Right atrium auricular region (tissue), 2 donors: ENCODE results near the gene GNAZ. TPM values are rescaled to one million over a fixed set of nuclear protein-coding genes. Genes with fewer than 3 reads are reported as not detected.

Source experiments
- DNase-seq: peaks from one replicate; pipeline ENCODE4 v3.0.0-alpha.2; 2019; ENCODE audit warnings: low spot score
- H3K27ac ChIP-seq, 2 donors: fragments of 200-600 bp; sonication (generic); 1 replicate in 1 of 2; 2 replicates in 1 of 2; pipeline ENCODE4 v1.5.1; 2016 to 2019
- H3K27me3 ChIP-seq, 2 donors: fragments of 200-600 bp; sonication (generic); one replicate each; pipeline versions ENCODE4 v1.5.1 to v1.6.0; 2017 to 2019
- H3K36me3 ChIP-seq: fragments of 200-600 bp; sonication (generic); one replicate; pipeline ENCODE4 v1.5.1; 2016
- H3K4me1 ChIP-seq, 2 donors: fragments of 200-600 bp; sonication (generic); one replicate each; pipeline versions ENCODE4 v1.5.1 to v1.6.0; 2017 to 2019
- H3K4me3 ChIP-seq, 2 donors: fragments of 200-600 bp; sonication (generic); 1 replicate in 1 of 2; 2 replicates in 1 of 2; pipeline ENCODE4 v1.5.1; 2017 to 2019; ENCODE audit warnings: mild to moderate bottlenecking in 1 of 2, moderate library complexity in 1 of 2
- H3K9me3 ChIP-seq, 2 donors: fragments of 200-600 bp; sonication (generic); one replicate each; pipeline ENCODE4 v1.5.1; 2019
- total RNA-seq, 2 donors: library from RNA; depleted of rRNA; stranded (reverse); fragments of >200 nt; gene quantifications; one replicate each; pipeline ENCODE4 v1.1.0, GENCODE V29; 2016
- TF ChIP-seq, protein P1 (sequence below), 2 donors: fragments of 200-600 bp; sonication (generic); IDR thresholded peaks; one replicate each; pipeline ENCODE4 v1.5.1; 2019; ENCODE audit warnings: antibody characterized with exemption in 2 of 2

The GNAZ gene
- total RNA-seq, 2 donors from 2014 or later = 1.9 to 3.2 TPM

DNA sequence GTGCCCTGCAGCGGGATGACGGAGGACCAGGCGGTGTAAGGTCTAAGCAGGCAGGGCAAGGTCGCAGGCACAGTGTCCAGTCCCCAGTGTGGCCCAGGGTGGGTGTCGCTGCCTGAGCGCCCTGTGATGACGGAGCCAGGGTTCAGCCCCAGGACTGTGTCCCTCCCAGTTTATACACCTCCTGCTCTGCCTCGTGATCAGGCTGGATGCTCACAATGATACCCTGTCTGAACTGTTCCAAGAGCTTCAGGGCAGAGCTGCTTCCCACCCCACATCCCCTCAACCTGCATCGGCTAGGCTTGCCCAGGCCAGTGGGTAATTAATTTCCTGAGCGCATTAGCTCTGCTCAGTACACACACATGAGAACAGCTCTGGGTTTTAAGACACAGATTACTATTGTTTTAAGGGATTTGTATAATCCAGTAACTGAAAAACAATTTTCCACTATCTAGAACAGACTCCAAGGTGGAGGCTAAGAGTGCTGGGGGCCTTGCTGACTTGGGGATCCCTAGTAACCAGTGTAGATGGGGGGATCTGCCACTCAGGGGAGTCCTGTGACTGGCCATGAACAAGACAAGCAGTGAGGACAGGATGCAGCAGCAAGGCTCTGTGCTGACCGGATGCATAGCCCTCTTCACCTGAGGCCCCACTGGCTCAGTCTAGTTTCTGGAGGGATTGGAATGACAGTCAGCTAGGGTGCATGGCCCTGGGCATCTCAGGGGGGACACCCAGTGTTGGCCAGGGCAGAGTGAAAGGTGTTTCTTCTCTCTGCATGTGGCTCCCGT lies 34.1 kb downstream of the GNAZ start:
- Histone ChIP-seq H3K27ac (no peak overlapping the region), H3K27me3 (no peaks in the 10 kb centered on the region), H3K36me3 (no peaks in the 10 kb centered on the region), H3K4me1 (peaks cover 0 to 31% of the 10 kb centered on the region in 2 donors), H3K4me3 (no peak overlapping the region), H3K9me3 (no peaks in the 10 kb centered on the region)
- TF ChIP-seq, protein P1, sequence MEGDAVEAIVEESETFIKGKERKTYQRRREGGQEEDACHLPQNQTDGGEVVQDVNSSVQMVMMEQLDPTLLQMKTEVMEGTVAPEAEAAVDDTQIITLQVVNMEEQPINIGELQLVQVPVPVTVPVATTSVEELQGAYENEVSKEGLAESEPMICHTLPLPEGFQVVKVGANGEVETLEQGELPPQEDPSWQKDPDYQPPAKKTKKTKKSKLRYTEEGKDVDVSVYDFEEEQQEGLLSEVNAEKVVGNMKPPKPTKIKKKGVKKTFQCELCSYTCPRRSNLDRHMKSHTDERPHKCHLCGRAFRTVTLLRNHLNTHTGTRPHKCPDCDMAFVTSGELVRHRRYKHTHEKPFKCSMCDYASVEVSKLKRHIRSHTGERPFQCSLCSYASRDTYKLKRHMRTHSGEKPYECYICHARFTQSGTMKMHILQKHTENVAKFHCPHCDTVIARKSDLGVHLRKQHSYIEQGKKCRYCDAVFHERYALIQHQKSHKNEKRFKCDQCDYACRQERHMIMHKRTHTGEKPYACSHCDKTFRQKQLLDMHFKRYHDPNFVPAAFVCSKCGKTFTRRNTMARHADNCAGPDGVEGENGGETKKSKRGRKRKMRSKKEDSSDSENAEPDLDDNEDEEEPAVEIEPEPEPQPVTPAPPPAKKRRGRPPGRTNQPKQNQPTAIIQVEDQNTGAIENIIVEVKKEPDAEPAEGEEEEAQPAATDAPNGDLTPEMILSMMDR (IDR thresholded peaks at IDR 0.05) = no peak
- no peak for DNase-seq

DNA sequence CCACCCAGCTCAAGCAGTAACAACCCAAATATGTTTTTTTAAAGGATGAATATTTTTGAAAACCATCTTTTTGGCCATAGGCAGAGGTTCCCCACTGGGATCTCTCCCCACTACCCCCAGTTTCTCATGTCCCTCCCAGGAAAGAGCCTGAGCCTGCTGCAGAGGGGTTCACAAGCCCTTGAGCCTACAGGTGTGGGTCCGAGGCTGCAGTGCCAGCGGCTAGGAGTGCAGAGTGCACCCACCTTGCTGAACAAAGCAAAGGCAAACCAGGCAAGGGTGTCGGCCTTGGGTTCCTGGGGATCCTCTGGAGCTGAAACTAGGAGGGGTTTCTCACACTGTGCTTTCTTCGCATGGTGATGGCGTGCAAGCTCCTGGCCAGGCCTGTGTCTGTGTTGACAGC lies 35.0 kb downstream of the GNAZ start:
- Histone ChIP-seq H3K36me3 (no peaks in the 10 kb centered on the region), H3K27ac (no peak overlapping the region), H3K4me1 (peaks cover 0 to 22% of the 10 kb centered on the region in 2 donors), H3K4me3 (no peak overlapping the region), H3K27me3 (no peaks in the 10 kb centered on the region), H3K9me3 (no peaks in the 10 kb centered on the region)
- DNase-seq = no peak
- TF ChIP-seq, protein P1 (IDR thresholded peaks at IDR 0.05) = no peak

DNA sequence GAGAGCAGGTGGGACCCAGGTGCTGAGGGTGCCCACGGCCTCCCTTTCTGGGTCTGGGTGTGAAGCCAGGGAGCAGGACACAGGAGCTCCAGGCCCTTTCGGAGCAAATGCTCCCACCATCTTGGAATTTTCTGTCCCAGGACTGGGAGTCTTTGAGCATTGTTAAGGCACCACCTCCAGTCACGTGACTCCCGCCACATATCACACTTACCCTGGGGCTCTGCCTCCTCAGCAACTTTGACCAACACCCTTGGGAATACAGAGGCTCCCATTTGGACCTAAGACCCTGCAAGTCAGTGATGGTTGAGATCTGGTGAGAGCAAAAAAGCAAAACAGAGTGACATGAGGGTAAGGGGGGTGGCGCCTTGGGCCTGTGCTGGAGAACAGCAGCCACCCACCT lies 35.6 kb downstream of the GNAZ start:
- Histone ChIP-seq H3K27ac (peak overlapping the region in 1 of 2 donors; percentile 39), H3K4me3 (no peak overlapping the region), H3K36me3 (no peaks in the 10 kb centered on the region), H3K9me3 (no peaks in the 10 kb centered on the region), H3K4me1 (peaks cover 0 to 19% of the 10 kb centered on the region in 2 donors), H3K27me3 (no peaks in the 10 kb centered on the region)
- TF ChIP-seq, protein P1 (IDR thresholded peaks at IDR 0.05) = no peak
- DNase-seq = no peak

DNA sequence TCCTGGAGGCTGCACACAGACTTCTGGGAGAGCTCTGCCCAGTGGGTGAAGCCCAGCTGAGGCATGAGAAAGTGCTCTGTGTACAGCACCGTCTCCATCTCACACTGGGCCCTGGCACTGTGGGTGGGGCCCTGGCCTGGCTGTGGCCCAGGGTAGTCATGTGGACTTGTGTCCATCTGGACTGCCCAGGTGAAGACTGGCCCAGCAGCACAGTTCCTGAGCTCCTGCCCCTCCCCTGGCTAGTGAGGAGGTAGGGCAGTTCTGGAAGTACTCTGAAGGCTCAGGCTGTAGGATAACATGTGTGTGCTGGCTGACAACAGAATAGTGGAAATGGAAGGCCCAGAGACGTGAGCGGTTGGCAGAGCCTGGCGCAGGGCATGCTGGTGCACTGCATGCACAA lies 36.0 kb downstream of the GNAZ start:
- Histone ChIP-seq H3K27ac (peak overlapping the region in 1 of 2 donors; percentile 39), H3K4me1 (peaks cover 0 to 19% of the 10 kb centered on the region in 2 donors), H3K27me3 (no peaks in the 10 kb centered on the region), H3K9me3 (no peaks in the 10 kb centered on the region), H3K4me3 (no peak overlapping the region), H3K36me3 (no peaks in the 10 kb centered on the region)
- DNase-seq = no peak
- TF ChIP-seq, protein P1 (IDR thresholded peaks at IDR 0.05) = no peak

GRCh38 chr22:23106906-23107367 lies 36.6 kb downstream of the GNAZ start:
- no peaks in the 10 kb centered on the region for H3K36me3 ChIP-seq

More at GRCh38 chr22:23106906-23107367, 36.6 kb downstream of the GNAZ start:
- Histone ChIP-seq H3K27ac (peak overlapping the region in 1 of 2 donors; percentile 39), H3K4me1 (peaks cover 0 to 19% of the 10 kb centered on the region in 2 donors), H3K9me3 (no peaks in the 10 kb centered on the region), H3K27me3 (no peaks in the 10 kb centered on the region), H3K4me3 (no peak overlapping the region)
- TF ChIP-seq, protein P1 (IDR thresholded peaks at IDR 0.05) = no peak
- DNase-seq = no peak
